Middle frontal gyrus (tissue), 1 donor: Measurements from ENCODE around the gene INTS14.
"Not testable (repeated sequence)": the region's sequence is repeated elsewhere in the genome, so short reads cannot be mapped to it uniquely, and the experiment has no call there.

Experiments
- DNase-seq: peaks from one replicate; pipeline ENCODE4 v3.0.0-alpha.2; 2015; ENCODE audit warnings: low spot score; ENCODE audit errors: extremely low spot score

INTS14 gene

GRCh38 chr15:65579762-65580161 lies 31.2 kb downstream of the INTS14 start:
- no peak for DNase-seq

- DNase-seq, result no peak
Observed at GRCh38 chr15:65578904-65579728, 31.8 kb downstream of the INTS14 start.

GRCh38 chr15:65577129-65577996 lies 33.6 kb downstream of the INTS14 start:
- DNase-seq, result no peak

GRCh38 chr15:65576664-65577063 lies 34.3 kb downstream of the INTS14 start:
- no peak for DNase-seq

GRCh38 chr15:65571971-65572370 lies 39.0 kb downstream of the INTS14 start:
- DNase-seq, result no peak

GRCh38 chr15:65569728-65570127 lies 41.2 kb downstream of the INTS14 start:
- no peak for DNase-seq

- DNase-seq, result no peak
Observed at GRCh38 chr15:65561934-65562333, 49.0 kb downstream of the INTS14 start.

- DNase-seq, result no peak
Observed at GRCh38 chr15:65559941-65560340, 51.0 kb downstream of the INTS14 start.

GRCh38 chr15:65558997-65559760 lies 51.8 kb downstream of the INTS14 start:
- DNase-seq, result no peak

GRCh38 chr15:65558336-65558735 lies 52.6 kb downstream of the INTS14 start:
- no peak for DNase-seq

- DNase-seq, result no peak
Observed at GRCh38 chr15:65556622-65557021, 54.3 kb downstream of the INTS14 start.

GRCh38 chr15:65553691-65554090 lies 57.2 kb downstream of the INTS14 start:
- no peak for DNase-seq

GRCh38 chr15:65552851-65553250 lies 58.1 kb downstream of the INTS14 start:
- not testable (repeated sequence) for DNase-seq

GRCh38 chr15:65551183-65551582 lies 59.7 kb downstream of the INTS14 start:
- DNase-seq, result no peak

- DNase-seq, result no peak
Observed at GRCh38 chr15:65550681-65551098, 60.2 kb downstream of the INTS14 start.

GRCh38 chr15:65549288-65549687 lies 61.6 kb downstream of the INTS14 start:
- not testable (repeated sequence) for DNase-seq

GRCh38 chr15:65547841-65548240 lies 63.1 kb downstream of the INTS14 start:
- DNase-seq, result no peak

- DNase-seq, result no peak
Observed at GRCh38 chr15:65541231-65541820, 69.6 kb downstream of the INTS14 start.

- DNase-seq, result no peak
Observed at GRCh38 chr15:65540314-65540713, 70.6 kb downstream of the INTS14 start.

- no peak for DNase-seq
Observed at GRCh38 chr15:65535192-65535591, 75.7 kb downstream of the INTS14 start.

- no peak for DNase-seq
Observed at GRCh38 chr15:65533057-65533756, 77.7 kb downstream of the INTS14 start.
